Fibroblast of skin of back (primary cell): Measurements from ENCODE around the gene DHRS3.

Source experiments
- DNase-seq: peaks from one replicate; pipeline ENCODE4 v3.0.0-alpha.2; 2013

Gene DHRS3

DNA sequence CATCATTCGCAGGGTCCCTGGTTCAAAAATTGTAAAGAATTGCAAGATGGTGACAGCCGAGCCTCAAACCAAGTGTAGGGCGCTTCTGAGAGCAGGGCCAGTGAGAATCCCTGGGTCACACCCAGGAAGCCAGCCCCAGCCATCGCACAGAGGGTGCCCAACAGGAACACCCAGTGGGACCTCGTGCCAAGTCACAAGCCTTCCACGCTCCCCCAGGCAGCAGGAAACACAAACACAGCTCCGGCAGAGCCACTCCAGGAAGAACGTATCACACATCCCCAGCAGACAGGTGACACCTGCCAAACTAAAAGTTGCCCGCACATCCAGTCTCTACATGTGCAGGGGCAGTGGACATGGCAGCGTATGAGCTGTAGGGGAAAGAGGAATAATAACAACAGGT, 20.2 kb downstream of the DHRS3 start:
- DNase-seq, result no peak

- DNase-seq, result peak; percentile 98
Measured at GRCh38 chr1:12596007-12596821, 21.8 kb downstream of the DHRS3 start.

DNA sequence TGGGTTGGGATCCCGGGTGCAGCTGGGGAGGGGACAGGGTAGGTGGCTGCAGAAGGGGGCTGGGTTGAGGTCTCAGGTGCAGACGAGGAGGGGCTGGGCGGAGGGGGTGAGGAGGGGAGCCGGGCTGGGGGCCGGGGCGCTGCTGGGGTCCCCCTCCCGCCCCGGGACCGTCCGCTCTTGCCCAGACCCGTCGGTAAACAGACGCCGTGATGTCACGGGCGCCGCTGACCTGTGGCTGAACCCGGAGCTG, 22.3 kb downstream of the DHRS3 start:
- DNase-seq, result no peak

DNA sequence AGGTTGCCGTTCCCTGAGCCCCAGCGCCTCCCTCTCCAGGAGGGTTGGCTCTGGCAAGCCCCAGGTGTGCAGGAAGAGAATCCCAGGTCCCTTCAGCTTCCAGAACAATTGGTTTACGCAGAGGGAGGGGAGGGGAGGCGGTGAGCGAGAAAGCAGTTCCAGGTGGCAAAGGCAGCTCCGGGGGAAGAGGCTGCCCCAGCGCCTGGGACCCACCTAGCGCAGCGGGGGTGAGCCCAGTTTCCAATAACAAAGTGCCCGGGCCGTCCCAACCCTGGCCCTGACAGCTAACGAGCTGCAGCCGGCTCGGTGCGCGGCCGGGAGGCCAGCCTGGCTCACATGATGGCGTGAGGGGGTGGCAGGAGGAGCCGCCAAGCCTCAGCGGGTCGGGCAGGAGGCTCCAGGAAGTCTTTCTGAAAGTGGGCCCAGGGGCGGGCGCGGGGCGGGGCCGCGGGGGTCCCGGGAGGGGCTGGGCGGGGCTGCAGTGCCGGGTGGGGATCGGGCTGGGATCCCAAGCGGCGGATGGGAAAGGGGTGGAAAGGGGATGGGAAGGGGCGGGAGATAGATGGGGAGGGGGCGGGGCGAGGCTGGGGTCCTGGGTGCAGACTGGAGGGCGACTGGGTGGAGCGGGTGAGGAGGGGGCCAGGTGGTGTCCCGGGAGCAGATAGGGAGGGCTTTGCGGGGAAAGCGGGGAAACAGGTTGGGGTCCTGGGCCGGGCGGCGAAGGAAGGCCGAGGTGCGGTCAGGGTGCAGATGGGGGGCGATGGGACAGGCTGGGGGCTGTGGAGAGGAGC, 22.8 kb downstream of the DHRS3 start:
- peak; percentile 61 for DNase-seq

DNA sequence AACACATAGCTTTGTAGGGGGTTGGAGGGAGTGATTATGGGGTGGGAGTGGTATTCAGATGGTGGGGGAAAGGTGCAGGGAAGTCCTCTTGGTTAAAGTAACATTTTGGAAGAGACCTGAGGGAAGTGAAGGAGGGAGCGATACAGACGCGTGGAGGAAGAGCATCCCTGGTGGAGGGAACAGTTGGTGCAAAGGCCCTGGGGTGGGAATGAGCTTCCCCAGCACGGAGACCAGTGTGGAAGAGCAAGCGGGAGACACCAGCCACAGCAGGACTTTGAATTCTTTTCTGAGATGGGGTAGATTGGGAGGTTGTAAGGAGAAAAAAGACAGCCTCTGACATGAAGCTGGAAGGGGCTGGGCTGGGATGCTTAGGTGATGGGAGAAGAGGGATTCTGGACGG, 23.5 kb downstream of the DHRS3 start:
- DNase-seq, result no peak

DNA sequence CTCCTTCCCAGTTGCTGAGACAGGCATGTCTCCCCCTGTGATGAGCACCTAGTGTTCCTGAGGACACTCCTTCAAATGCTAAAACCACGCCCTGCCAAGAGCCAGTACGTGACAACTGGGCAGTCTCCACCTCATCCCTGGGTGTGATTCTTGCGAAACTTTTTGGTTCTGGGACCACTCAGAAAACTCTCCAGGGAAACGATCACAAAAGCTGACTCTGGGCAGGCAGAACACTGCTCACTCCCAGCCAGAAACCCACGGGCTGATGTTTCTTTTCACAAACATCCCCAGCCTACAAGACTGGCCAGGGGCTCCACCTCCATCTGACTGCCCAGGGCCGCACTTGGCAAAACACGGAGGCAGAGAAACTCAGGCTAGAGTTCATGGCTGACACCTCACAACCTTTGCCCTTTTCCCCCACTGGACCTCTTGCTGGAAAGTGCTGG, 24.4 kb downstream of the DHRS3 start:
- peak; percentile 74 for DNase-seq

- DNase-seq, result no peak
Measured at GRCh38 chr1:12592496-12592895, 25.5 kb downstream of the DHRS3 start.

GRCh38 chr1:12591267-12591938, 26.6 kb downstream of the DHRS3 start:
- DNase-seq, result no peak

- no peak for DNase-seq
Measured at GRCh38 chr1:12588695-12589094, 29.3 kb downstream of the DHRS3 start.

DNA sequence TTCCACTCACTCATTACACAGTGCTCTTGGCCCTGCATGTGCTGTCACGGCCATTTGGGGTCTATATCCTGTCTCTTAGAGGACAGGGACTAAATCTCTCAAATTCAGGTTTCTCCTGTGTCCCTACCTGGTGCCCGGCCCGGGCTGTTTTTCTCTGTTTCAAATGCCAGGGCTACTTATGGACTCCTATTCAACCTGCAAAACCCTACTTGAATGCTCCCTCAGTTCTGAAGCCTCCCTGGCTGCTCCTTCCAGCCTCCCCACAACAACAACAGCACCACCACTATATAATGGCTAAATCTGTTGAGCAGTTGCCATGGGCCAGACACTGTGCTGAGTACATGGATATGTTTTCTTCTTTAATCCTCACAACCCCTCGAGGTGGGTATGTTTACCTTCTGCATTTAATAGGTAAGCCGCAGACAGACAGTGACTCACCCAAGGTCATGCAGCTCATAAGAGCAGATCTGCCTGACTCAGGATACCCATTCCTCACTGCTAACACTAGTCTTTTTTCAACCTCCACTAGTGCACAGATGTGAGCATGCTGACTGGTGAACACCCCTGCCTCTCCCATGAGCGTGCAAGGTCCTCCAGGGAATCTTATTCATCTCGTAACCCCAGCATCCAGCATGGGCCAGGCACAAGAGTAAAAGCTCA, 29.9 kb downstream of the DHRS3 start:
- no peak for DNase-seq

- DNase-seq, result no peak
Measured at GRCh38 chr1:12585951-12586942, 31.8 kb downstream of the DHRS3 start.

DNA sequence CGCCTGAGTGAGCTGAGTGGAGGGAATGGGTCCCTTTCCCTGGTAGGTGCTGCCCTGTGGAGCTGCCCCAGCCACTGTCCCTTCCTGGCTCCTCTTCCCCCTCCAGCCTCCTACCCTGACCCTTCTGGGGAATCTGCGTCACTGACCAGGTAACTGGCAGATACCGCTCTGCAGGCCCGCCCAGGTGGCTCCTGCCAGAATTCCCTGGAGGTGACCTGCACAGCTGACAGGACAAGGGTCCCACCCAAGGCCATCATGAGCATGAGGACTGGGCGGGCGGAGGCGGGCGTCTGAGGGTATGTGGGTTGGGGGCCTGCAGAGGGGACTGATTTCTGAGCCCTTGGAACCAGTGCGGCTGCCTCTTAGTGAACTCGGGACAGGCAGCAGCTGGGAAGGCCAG, 32.5 kb downstream of the DHRS3 start:
- no peak for DNase-seq

GRCh38 chr1:12584900-12585525, 33.0 kb downstream of the DHRS3 start:
- DNase-seq, result no peak

DNA sequence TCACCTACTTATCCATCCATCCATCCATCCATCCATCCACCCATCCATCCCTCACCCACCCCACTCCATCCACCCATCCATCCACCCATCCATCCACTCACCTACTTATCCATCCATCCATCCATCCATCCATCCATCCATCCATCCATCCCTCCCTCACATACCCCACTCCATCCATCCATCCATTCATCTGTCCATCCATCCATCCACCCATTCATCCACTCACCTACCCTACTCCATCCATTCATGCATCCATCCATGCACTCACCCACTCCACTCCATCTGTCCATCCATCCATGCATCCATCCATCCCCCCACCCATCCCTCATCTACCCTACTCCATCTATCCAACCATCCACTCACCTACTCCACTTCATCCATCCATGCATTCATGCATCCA, 34.5 kb downstream of the DHRS3 start:
- no peak for DNase-seq

- no peak for DNase-seq
Measured at GRCh38 chr1:12582649-12583048, 35.4 kb downstream of the DHRS3 start.

- DNase-seq, result no peak
Measured at GRCh38 chr1:12581179-12581578, 36.8 kb downstream of the DHRS3 start.

- no peak for DNase-seq
Measured at GRCh38 chr1:12580054-12580887, 37.7 kb downstream of the DHRS3 start.

- DNase-seq, result no peak
Measured at GRCh38 chr1:12578860-12579422, 39.1 kb downstream of the DHRS3 start.

GRCh38 chr1:12577020-12577419, 41.0 kb downstream of the DHRS3 start:
- DNase-seq, result no peak

- no peak for DNase-seq
Measured at GRCh38 chr1:12574757-12575139, 43.3 kb downstream of the DHRS3 start.
